ENCODE results near the gene DIPK1A.

DIPK1A gene

DNA sequence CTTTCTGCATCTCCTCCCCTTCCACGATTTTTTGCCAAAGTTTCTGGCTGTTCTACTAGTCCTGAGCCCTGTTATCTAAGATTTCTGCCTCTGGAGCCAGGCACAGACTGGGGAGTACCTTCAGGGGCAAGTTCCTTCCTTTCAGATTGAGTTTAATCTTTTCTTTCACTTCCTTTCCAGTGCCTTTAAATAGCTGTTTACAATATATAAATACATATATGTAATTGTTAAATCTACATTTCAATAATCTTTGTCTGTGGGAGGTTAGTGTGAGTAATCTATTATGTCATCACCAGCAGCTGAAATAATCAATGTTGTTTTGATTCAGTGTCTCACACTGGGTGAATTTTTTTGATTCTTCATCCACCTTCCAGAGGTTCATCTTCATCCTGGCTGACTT is 31.8 kb downstream of the DIPK1A start:
- no peak overlapping the region for H3K27ac ChIP-seq

DNA sequence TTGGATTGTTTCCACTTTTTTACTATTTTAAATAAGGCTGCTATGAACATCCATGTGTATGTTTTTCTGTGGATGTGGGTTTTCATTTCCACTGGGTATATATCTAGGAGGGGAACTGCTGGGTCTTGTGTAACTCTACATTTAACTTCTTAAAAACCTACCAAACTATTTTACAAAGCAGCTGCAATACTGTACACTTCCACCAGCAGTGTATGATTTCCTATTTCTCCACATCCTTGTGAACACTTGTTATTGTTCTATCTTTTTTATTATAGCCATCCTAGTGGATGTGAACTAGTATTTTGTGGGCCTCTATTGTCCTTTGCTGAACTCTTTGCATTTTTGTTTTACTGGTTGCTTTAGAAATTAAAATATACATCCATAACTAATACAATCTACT is 33.4 kb downstream of the DIPK1A start:
- Histone ChIP-seq H3K9me3 (no peaks in the 10 kb centered on the region), H3K27ac (no peak overlapping the region), H3K4me3 (no peak overlapping the region), H3K4me1 (peaks cover 0 to 27% (median 2%) of the 10 kb centered on the region in 4 donors), H3K27me3 (no peaks in the 10 kb centered on the region), H3K36me3 (no peaks in the 10 kb centered on the region)
- no peak for DNase-seq
- intact Hi-C loops (cut with DNase I; ENCODE audit: low total_unique reads) = no loop called here
- TF ChIP-seq, protein P1, sequence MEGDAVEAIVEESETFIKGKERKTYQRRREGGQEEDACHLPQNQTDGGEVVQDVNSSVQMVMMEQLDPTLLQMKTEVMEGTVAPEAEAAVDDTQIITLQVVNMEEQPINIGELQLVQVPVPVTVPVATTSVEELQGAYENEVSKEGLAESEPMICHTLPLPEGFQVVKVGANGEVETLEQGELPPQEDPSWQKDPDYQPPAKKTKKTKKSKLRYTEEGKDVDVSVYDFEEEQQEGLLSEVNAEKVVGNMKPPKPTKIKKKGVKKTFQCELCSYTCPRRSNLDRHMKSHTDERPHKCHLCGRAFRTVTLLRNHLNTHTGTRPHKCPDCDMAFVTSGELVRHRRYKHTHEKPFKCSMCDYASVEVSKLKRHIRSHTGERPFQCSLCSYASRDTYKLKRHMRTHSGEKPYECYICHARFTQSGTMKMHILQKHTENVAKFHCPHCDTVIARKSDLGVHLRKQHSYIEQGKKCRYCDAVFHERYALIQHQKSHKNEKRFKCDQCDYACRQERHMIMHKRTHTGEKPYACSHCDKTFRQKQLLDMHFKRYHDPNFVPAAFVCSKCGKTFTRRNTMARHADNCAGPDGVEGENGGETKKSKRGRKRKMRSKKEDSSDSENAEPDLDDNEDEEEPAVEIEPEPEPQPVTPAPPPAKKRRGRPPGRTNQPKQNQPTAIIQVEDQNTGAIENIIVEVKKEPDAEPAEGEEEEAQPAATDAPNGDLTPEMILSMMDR (IDR thresholded peaks at IDR 0.05) = no peak

More for the DNA sequence above, 31.8 kb downstream of the DIPK1A start:
- Histone ChIP-seq H3K36me3 (no peaks in the 10 kb centered on the region), H3K27me3 (no peaks in the 10 kb centered on the region), H3K4me3 (no peak overlapping the region), H3K4me1 (peaks cover 0 to 41% (median 10%) of the 10 kb centered on the region in 4 donors), H3K9me3 (no peaks in the 10 kb centered on the region)
- TF ChIP-seq, protein P1 (IDR thresholded peaks at IDR 0.05) = no peak
- no peak for DNase-seq
- intact Hi-C loops (cut with DNase I; ENCODE audit: low total_unique reads) = no loop called here

DNA sequence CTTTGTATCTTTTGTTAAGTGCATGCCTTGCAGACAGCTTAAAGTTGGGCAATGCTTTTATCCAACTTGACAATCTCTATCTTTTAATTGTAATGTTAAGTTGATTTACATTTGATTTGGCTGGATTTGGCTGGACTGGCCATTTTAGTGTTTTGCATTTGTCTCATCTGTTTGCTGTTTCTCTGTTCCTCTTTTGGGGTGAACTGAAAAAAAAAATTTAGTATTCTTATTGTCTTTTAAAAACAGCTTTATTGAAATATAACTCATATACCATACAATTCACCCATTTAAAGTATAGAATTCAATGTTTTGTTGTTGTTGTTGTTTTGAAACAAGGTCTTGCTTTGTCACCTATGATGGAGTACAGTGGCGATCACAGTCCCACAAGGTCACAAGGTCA is 34.4 kb downstream of the DIPK1A start:
- H3K4me1 ChIP-seq = peaks cover 0 to 22% (median 2%) of the 10 kb centered on the region in 4 donors
- intact Hi-C loops (cut with DNase I; ENCODE audit: low total_unique reads) = no loop called here

DNA sequence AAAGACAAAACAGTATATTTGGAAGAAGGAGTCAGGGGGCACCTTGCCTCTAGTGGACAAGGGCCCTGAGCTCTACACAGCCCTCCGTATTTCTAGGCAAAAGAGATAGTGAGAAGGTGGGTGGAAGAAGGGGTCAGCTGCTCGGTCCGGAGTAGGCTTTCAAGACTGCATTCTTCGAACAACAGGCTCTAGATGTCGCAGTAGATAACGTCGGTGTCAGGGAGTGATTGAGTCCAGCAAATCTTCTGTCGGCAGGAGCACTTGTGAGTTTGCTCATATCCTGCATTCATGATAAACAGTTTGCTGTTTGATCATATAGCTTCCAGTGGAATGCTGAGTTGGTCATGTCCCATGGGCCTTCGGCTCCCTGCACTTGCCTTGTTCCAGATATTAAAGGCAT is 36.8 kb downstream of the DIPK1A start:
- Histone ChIP-seq H3K27ac (no peak overlapping the region), H3K27me3 (no peaks in the 10 kb centered on the region), H3K4me1 (peaks cover 0 to 6% (median 0%) of the 10 kb centered on the region in 4 donors), H3K4me3 (no peak overlapping the region), H3K36me3 (no peaks in the 10 kb centered on the region), H3K9me3 (no peaks in the 10 kb centered on the region)
- intact Hi-C loops (cut with DNase I; ENCODE audit: low total_unique reads) = no loop called here
- DNase-seq = no peak
- TF ChIP-seq, protein P1 (IDR thresholded peaks at IDR 0.05) = no peak

More for the DNA sequence above, 34.4 kb downstream of the DIPK1A start:
- no peak for DNase-seq
- no peaks in the 10 kb centered on the region for H3K36me3 ChIP-seq
- TF ChIP-seq, protein P1 (IDR thresholded peaks at IDR 0.05) = no peak
- no peaks in the 10 kb centered on the region for H3K9me3 ChIP-seq
- no peak overlapping the region for H3K27ac ChIP-seq
- no peak overlapping the region for H3K4me3 ChIP-seq
- H3K27me3 ChIP-seq = no peaks in the 10 kb centered on the region

DNA sequence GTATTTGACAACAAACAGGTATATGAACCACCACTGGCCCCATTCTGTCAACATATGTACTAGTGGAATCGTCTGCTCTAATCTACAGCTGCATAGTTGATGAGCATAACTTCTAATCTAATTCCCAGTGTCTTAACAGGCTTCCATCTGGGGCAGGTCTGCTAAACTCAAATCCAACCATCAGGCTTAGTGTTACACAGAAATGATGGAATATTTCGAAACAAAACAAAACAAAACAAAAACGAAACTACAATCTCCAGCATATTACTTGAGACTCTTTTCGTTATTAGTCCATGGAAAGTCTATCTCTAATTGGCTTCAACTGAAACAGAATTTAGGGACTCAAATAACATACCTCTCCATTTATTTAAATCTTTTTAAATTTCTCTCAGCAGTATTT is 37.6 kb downstream of the DIPK1A start:
- H3K4me3 ChIP-seq = no peak overlapping the region
- intact Hi-C loops (cut with DNase I; ENCODE audit: low total_unique reads) = no loop called here
- TF ChIP-seq, protein P1 (IDR thresholded peaks at IDR 0.05) = no peak
- no peaks in the 10 kb centered on the region for H3K4me1 ChIP-seq
- no peaks in the 10 kb centered on the region for H3K27me3 ChIP-seq
- DNase-seq = no peak
- H3K9me3 ChIP-seq = no peaks in the 10 kb centered on the region
- H3K36me3 ChIP-seq = no peaks in the 10 kb centered on the region
- no peak overlapping the region for H3K27ac ChIP-seq

All from tibial artery (tissue), 4 donors.